Measurements from ENCODE around the gene NUCKS1. TPM values are rescaled to one million over a fixed set of nuclear protein-coding genes. Genes with fewer than 3 reads are reported as not detected.

NUCKS1 gene
- total and polyA plus RNA-seq, 2 of the 4 experiments (the other 2 are of a cell fraction) = 37.9 to 103 TPM

- Histone ChIP-seq H4K5ac (ENCODE audit: low read depth, low read length) (no peak overlapping the region), H2AK9ac (replicated peaks; ENCODE audit: low read depth, low read length, poor library complexity) (no peak overlapping the region), H3K4me3 (ENCODE audit: insufficient read depth, low read depth, low read length) (no peak overlapping the region), H3K27me3 (ENCODE audit: control insufficient read depth, insufficient read depth, low read length) (peaks cover 2% of the 10 kb centered on the region), H2BK5ac (ENCODE audit: low read depth, low read length, poor library complexity, severe bottlenecking) (no peak overlapping the region), H3K4me2 (ENCODE audit: low read depth, low read length) (no peak overlapping the region), H3K9me3 (ENCODE audit: control insufficient read depth, insufficient read depth, low read length) (no peaks in the 10 kb centered on the region), H3K36me3 (ENCODE audit: control insufficient read depth, insufficient read depth, low read length) (no peaks in the 10 kb centered on the region), H3K23ac (ENCODE audit: low read depth, low read length) (no peak overlapping the region), H2AK5ac (ENCODE audit: low read depth, low read length) (no peak overlapping the region), H3K27ac (ENCODE audit: insufficient read depth, low read length) (no peak overlapping the region), H3K9me1 (ENCODE audit: insufficient read depth, low read length) (peaks cover 3% of the 10 kb centered on the region; the same call in 1 of the 2 replicates), H3K18ac (ENCODE audit: low read depth, low read length) (no peak overlapping the region), H4K8ac (ENCODE audit: low read depth in 2 of 2, low read length in 2 of 2) (no peak overlapping the region), H4K20me1 (ENCODE audit: insufficient read depth, low read length) (no peaks in the 10 kb centered on the region), H2AFZ (replicated peaks; ENCODE audit: low read length, poor library complexity) (no peak overlapping the region), H3K14ac (replicated peaks; ENCODE audit: low read depth, low read length) (no peak overlapping the region), H2BK120ac (ENCODE audit: low read depth, low read length) (no peak overlapping the region), H4K91ac (ENCODE audit: insufficient read depth, low read depth, low read length) (no peak overlapping the region), H2BK20ac (ENCODE audit: low read depth, low read length) (no peak overlapping the region), H3K4ac (ENCODE audit: low read depth, low read length) (no peak overlapping the region), H3K79me1 (ENCODE audit: low read depth in 1 of 2, low read length in 2 of 2) (no peaks in the 10 kb centered on the region), H2BK15ac (ENCODE audit: low read depth, low read length) (no peak overlapping the region), H3K9ac (ENCODE audit: low read depth, low read length) (no peak overlapping the region), H3K4me1 (ENCODE audit: control insufficient read depth, insufficient read depth, low read length) (no peaks in the 10 kb centered on the region; the same call in 1 of the 2 replicates), H3K56ac (ENCODE audit: extremely low read depth, insufficient read depth, low read length) (no peak overlapping the region)
- ATAC-seq (ENCODE audit: low read depth) (no peak), DNase-seq (no peak)
- ChIA-PET POLR2A (ENCODE audit: unreplicated experiment) (no interaction called here), CTCF (interaction anchor here (0.7 kb wide), 1 partner anchor 264 kb away, joined by 3 read pairs; no protein-coding TSS in a partner anchor)
- in situ Hi-C loops (cut with MboI; ENCODE audit: low sequenced_read_pairs) = no loop called here
- intact Hi-C loops (cut with micrococcal nuclease) = no loop called here
- dilution Hi-C loops (cut with HindIII; ENCODE audit: low sequenced_read_pairs, unreplicated experiment) = no loop called here
- no peak for TF ChIP-seq NFE2L2 (IDR thresholded peaks at IDR 0.05; ENCODE audit: low read depth, low read length)
- no peak for TF ChIP-seq MAZ (IDR thresholded peaks at IDR 0.05; ENCODE audit: borderline replicate concordance, low read depth, low read length)
- no peak for TF ChIP-seq USF2 (IDR thresholded peaks at IDR 0.05; ENCODE audit: low read depth, low read length)
- TF ChIP-seq CHD1 (IDR thresholded peaks at IDR 0.05; ENCODE audit: low read depth, low read length) = no peak
- no peak for TF ChIP-seq CEBPB (IDR thresholded peaks at IDR 0.05; ENCODE audit: low read depth, low read length)
- no peak for TF ChIP-seq MXI1 (IDR thresholded peaks at IDR 0.05; ENCODE audit: borderline replicate concordance, low read depth, low read length)
- WGBS, 2 experiments (ENCODE audit: extremely low coverage in 2 of 2, insufficient read length in 1 of 2) = no CpG with 5 or more reads among the region's 5 CpGs
- no TSS peak for BruUV-seq (replicated peaks)
Observed at GRCh38 chr1:205780335-205780734, 30.4 kb upstream of the NUCKS1 start.

Measured in IMR-90 (cell line).